Measurements from ENCODE around the gene VGLL4.

- TF ChIP-seq CTCF (IDR thresholded peaks at IDR 0.05) (no peak), EZH2phosphoT487 (IDR thresholded peaks at IDR 0.05) (no peak), EZH2 (IDR thresholded peaks at IDR 0.05) (no peak)
Observed at GRCh38 chr3:11609481-11609880, 34.2 kb downstream of the VGLL4 start.

Data from neural progenitor cell (in vitro differentiated cells).